ENCODE results near the gene PPM1G.

The PPM1G gene

GRCh38 chr2:27408601-27409320, 630 bp downstream of the PPM1G start:
- no peak for DNase-seq

GRCh38 chr2:27407798-27408491, 1.4 kb downstream of the PPM1G start:
- no peak for DNase-seq

- no peak for DNase-seq
Measured at GRCh38 chr2:27400348-27401135, 8.8 kb downstream of the PPM1G start.

DNA sequence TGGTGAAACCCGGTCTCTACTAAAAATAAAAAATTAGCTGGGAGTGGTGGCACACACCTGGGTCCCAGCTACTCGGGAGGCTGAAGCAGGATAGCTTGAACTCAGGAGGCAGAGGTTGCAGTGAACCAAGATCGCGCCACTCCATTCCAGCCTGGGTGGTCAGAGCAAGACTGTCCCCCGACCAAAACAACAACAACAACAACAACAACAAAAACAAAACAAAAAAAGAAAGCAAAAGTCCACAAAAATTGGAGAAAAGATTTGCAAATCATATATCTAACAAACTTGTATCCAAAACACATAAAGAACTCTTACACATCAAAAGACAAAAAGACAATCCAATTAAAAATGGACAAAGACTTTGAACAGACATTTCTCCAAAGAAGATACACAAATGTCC, 10.4 kb downstream of the PPM1G start:
- DNase-seq: no peak

- DNase-seq: no peak
Measured at GRCh38 chr2:27393225-27393624, 16.2 kb downstream of the PPM1G start.

- DNase-seq: no peak
Measured at GRCh38 chr2:27390822-27391679, 18.3 kb downstream of the PPM1G start.

- no peak for DNase-seq
Measured at GRCh38 chr2:27381577-27382181, 27.7 kb downstream of the PPM1G start.

GRCh38 chr2:27380626-27381545, 28.5 kb downstream of the PPM1G start, which contains the start of gene ZNF513:
Gene ZNF513 (minus strand): TSS chr2:27380734. CDS start chr2:27380526, 208 bp downstream.
- peak; percentile 98 for DNase-seq

GRCh38 chr2:27379836-27380625, 29.4 kb downstream of the PPM1G start:
- DNase-seq: no peak

DNA sequence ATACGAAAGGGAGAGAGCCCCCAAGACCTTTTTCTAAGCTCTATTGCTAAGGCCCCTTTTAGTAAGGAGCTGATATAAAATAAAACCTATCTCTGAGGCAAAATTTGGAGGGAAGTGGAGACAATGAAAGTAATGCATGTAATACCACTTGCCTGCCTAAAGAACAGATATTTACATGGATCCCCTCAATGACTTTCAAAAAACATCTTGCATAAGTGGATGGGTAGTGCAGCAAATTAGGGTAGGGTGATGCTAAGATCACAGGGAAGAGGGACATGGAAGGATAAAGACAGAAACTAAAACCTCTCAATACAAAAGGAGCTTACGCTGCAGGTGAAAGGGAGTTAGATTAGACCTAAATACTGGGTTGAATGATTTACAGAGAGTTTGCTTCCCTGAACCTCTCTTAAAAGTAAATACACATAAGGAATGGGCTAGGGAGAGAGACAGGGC, 30.0 kb downstream of the PPM1G start:
- no peak for DNase-seq

- no peak for DNase-seq
Measured at GRCh38 chr2:27378809-27379290, 30.5 kb downstream of the PPM1G start.

- DNase-seq: peak; percentile 43
Measured at GRCh38 chr2:27378096-27378808, 31.1 kb downstream of the PPM1G start.

DNA sequence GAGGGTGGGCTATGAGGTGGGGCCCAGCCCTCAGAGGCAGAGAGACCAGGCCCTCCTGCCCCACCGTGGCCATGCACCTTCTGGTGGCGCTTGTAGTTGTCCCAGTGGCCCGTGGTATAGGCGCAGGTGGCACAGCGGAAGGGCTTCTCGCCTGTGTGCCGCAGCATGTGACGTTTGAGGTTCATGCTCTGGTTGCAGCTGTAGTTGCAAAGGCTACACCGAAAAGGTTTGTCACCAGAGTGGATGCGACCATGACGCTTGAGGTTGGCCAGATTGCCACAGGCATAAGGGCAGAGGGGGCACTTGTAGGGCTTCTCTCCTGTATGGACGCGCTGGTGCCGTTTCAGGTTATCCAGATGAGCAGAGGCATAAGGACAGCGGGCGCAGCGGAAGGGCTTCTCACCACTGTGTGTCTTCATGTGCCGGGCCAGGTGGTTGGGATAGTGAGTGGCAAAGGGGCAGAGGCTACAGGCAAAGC, 31.7 kb downstream of the PPM1G start:
- no peak for DNase-seq

- no peak for DNase-seq
Measured at GRCh38 chr2:27376866-27377617, 32.3 kb downstream of the PPM1G start.

GRCh38 chr2:27376151-27376865, 33.1 kb downstream of the PPM1G start:
- no peak for DNase-seq

DNA sequence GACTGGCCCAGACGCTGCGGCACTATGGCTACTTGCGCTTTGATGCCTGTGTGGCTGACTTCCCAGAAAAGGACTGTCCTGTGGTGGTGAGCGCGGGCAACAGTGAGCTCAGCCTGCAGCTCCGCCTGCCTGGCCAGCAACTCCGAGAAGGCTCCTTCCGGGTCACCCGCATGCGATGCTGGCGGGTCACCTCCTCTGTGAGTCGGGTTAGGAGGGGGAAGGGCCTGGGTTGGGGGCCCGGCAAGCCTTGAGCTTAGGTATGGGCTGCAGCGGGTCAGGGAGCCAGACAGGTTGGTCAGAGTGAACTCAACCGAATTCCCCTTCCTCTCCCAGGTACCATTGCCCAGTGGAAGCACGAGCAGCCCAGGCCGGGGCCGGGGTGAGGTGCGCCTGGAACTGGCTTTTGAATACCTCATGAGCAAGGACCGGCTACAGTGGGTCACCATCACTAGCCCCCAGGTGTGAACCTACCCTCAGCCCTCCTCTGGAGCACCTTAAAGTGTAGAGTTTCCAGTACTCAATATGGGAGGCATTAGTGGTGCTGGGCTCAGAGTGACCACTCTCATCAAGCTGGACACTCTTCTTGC, 33.8 kb downstream of the PPM1G start:
- no peak for DNase-seq

- no peak for DNase-seq
Measured at GRCh38 chr2:27373567-27373966, 35.8 kb downstream of the PPM1G start.

Data from femur (tissue), 1 donor.